Mesothelial cell of epicardium (in vitro differentiated cells): ENCODE measurements around the gene GRIP1. TPM values are rescaled to one million over a fixed set of nuclear protein-coding genes. Genes with fewer than 3 reads are reported as not detected.

Experiments
- DNase-seq, 2 experiments: peaks; one replicate each; pipeline ENCODE4 v3.0.0; 2021; ENCODE audit warnings: low spot score in 2 of 2; ENCODE audit not compliant: unreplicated experiment in 2 of 2
- H3K27ac Mint-ChIP-seq: 2 replicates; pipeline ENCODE4 v1.8.0; 2021; ENCODE audit warnings: mixed read lengths
- H3K27me3 Mint-ChIP-seq: 2 replicates; pipeline ENCODE4 v1.8.0; 2021; ENCODE audit warnings: low read depth, mixed read lengths
- H3K36me3 Mint-ChIP-seq: 2 replicates; pipeline ENCODE4 v1.8.0; 2021; ENCODE audit warnings: mixed read lengths
- H3K4me1 Mint-ChIP-seq: 2 replicates; pipeline ENCODE4 v1.8.0; 2021; ENCODE audit warnings: mixed read lengths
- H3K4me3 Mint-ChIP-seq: 2 replicates; pipeline ENCODE4 v1.8.0; 2021; ENCODE audit warnings: mild to moderate bottlenecking, moderate library complexity, mixed read lengths
- H3K9me3 Mint-ChIP-seq: 2 replicates; pipeline ENCODE4 v1.8.0; 2021; ENCODE audit warnings: mixed read lengths
- CTCF ChIP-seq: fragments of 200-600 bp; sonication (generic); IDR thresholded peaks from one replicate; pipeline ENCODE4 v1.5.0; 2021; ENCODE audit warnings: antibody characterized with exemption; ENCODE audit not compliant: unreplicated experiment
- total RNA-seq: library from RNA; stranded (reverse); gene quantifications from 3 replicates; pipeline ENCODE4 v1.2.1, GENCODE V29; 2021

GRIP1 gene
- total RNA-seq, 1 donor from 2014 or later: 89.3 TPM

- H3K27me3 Mint-ChIP-seq: no peaks in the 10 kb centered on the region
- H3K4me3 Mint-ChIP-seq: no peak overlapping the region
- DNase-seq: no peak
- peaks cover 4% of the 10 kb centered on the region for H3K9me3 Mint-ChIP-seq
- H3K36me3 Mint-ChIP-seq: peaks cover 34% of the 10 kb centered on the region
- TF ChIP-seq CTCF: no peak
- H3K4me1 Mint-ChIP-seq: no peaks in the 10 kb centered on the region
- H3K27ac Mint-ChIP-seq: no peak overlapping the region
Observed at GRCh38 chr12:66392266-66392915, 286.5 kb downstream of the GRIP1 start.

GRCh38 chr12:66388517-66388916 is 290.4 kb downstream of the GRIP1 start:
- H3K9me3 Mint-ChIP-seq: peaks cover 11% of the 10 kb centered on the region
- peaks cover 40% of the 10 kb centered on the region for H3K36me3 Mint-ChIP-seq
- H3K4me1 Mint-ChIP-seq: no peaks in the 10 kb centered on the region
- TF ChIP-seq CTCF: no peak
- H3K4me3 Mint-ChIP-seq: no peak overlapping the region
- no peak overlapping the region for H3K27ac Mint-ChIP-seq
- H3K27me3 Mint-ChIP-seq: no peaks in the 10 kb centered on the region
- DNase-seq: no peak

GRCh38 chr12:66387117-66387516 is 291.8 kb downstream of the GRIP1 start:
- Mint-ChIP-seq H3K4me1 (no peaks in the 10 kb centered on the region), H3K36me3 (peaks cover 42% of the 10 kb centered on the region), H3K27me3 (no peaks in the 10 kb centered on the region), H3K27ac (no peak overlapping the region), H3K9me3 (peaks cover 11% of the 10 kb centered on the region), H3K4me3 (no peak overlapping the region)
- TF ChIP-seq CTCF: no peak
- no peak for DNase-seq

GRCh38 chr12:66380769-66381535 is 297.9 kb downstream of the GRIP1 start:
- Mint-ChIP-seq H3K9me3 (no peaks in the 10 kb centered on the region), H3K36me3 (peaks cover 27% of the 10 kb centered on the region), H3K4me3 (no peak overlapping the region), H3K27ac (no peak overlapping the region), H3K4me1 (peaks cover 2% of the 10 kb centered on the region), H3K27me3 (no peaks in the 10 kb centered on the region)
- TF ChIP-seq CTCF: no peak
- no peak for DNase-seq

GRCh38 chr12:66379616-66380015 is 299.3 kb downstream of the GRIP1 start:
- no peak for TF ChIP-seq CTCF
- no peaks in the 10 kb centered on the region for H3K9me3 Mint-ChIP-seq
- H3K27me3 Mint-ChIP-seq: no peaks in the 10 kb centered on the region
- H3K36me3 Mint-ChIP-seq: peaks cover 25% of the 10 kb centered on the region
- H3K4me1 Mint-ChIP-seq: peaks cover 2% of the 10 kb centered on the region
- H3K4me3 Mint-ChIP-seq: no peak overlapping the region
- H3K27ac Mint-ChIP-seq: no peak overlapping the region
- no peak for DNase-seq
